HG03469 (cell line): ENCODE results near the gene NEK8.
"Not testable (repeated sequence)": the region's sequence is repeated elsewhere in the genome, so short reads cannot be mapped to it uniquely, and the experiment has no call there.

ENCODE experiments used
- ATAC-seq: cut with Tn5 transposase; IDR thresholded peaks from one replicate; pipeline ENCODE4 v1.9.1; 2021; ENCODE audit warnings: mild to moderate bottlenecking, moderate library complexity, moderate number of reproducible peaks; ENCODE audit not compliant: unreplicated experiment

Gene NEK8

DNA sequence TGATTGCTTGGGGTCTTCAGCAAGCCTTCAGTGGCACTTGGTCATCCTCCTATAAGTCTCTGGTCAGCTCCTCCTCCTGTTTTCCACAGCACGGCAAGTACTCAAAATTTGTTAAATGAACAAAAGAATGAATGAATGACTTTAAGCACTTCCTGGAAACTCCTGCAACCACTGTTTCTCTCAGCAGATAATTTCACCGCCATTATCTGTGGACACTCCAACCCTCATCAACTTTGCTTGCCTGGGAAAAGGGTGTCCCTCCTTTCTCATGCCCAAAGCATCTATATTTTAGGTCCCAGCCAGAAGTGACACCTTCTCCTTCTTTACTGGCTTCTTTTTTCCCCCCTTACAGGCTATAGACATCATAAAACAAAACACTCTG lies 21.3 kb upstream of the NEK8 start:
- no peak for ATAC-seq

DNA sequence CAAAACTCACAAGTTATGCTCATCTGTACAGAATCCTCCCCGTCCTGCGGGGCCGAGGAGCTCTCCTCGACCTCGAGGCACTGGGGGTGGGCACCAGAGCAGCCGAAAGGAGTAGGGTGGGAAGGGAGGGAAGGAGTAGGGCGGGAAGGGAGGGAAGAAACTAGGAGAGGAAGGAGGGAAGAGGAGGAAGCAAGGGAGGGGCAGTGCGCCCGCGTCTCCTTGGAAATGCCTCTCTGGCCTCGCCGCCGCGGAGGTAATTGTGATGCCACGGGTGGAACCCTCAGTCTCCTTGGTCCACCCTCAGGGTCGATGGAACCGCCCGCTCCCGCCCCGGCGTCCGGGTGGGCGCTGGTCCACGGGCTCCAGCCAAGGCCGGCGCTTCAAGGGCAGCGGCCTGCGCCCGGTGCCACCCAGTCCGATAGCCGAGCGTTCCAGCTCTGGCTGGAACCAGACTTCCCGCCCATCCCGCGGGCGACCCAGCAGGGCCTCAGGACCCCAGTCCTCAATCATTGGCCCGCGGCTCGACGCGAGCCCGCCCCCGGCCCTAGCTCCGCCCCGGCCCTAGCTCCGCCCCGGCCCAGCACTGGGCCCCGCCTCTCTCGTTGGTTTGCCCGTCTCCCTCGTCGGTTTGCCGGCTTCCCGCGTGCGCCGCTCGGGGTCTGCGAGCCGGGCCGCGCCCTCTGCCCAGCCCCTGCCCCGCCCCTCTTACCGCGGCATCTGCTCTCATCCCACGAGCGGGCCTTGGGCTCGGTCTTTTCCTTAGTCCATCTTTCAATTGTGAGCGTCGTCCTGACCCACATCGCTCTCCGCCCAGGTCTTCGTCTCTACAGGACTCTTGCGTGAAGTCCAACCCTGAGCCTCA lies 17.5 kb upstream of the NEK8 start:
- ATAC-seq: peak; percentile 56

GRCh38 chr17:28711723-28712031 lies 16.9 kb upstream of the NEK8 start, which contains the start of gene PROCA1:
Gene PROCA1 (minus strand): TSS chr17:28711888. CDS start chr17:28711660, 228 bp downstream.
- ATAC-seq: no peak

- no peak for ATAC-seq
Observed at GRCh38 chr17:28712032-28712704, 16.4 kb upstream of the NEK8 start.

- ATAC-seq: no peak
Observed at GRCh38 chr17:28712705-28713415, 15.7 kb upstream of the NEK8 start.

GRCh38 chr17:28714281-28714680 lies 14.3 kb upstream of the NEK8 start:
- ATAC-seq: no peak

GRCh38 chr17:28715217-28715616 lies 13.4 kb upstream of the NEK8 start:
- ATAC-seq: no peak

DNA sequence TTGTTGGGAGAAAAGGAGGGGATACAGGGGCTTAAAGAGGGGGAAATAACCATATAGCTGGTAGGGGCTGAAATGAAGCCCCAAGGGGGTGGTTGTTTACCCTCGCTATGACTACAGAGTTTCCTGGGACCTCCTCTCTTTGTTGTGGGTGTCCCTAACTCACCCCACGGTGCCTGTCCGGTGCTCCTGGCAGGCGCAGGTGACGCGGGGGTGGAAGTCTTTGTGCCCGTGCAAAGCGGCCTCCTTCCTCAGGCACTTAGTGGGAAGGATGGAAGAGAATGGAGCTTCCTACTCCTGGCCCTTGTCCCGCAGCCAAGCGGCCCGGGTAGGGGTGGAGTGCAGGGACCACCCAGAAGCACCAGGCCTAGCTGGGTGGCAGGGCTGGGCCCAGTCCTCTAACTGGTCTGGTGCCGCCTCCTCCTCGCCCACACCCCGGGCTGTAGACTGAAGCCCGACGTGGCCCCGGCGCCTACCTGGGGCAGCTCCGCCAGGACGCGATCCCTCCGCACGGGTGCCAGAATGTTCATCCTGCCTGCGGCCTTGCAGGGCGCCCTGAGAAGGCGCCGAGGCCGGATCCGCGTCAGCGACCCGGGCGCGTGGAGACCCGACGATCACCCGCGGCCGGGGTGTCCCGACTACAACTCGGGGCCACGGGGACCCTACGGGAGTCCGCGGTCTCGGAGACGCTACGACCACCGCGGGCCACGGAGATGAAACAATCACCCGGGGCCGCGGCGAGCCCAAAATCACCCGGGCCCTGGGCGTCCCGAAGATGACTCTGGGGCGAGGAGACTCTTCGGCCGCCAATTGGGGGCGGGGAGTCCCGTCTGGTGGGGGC lies 11.6 kb upstream of the NEK8 start:
- no peak for ATAC-seq

GRCh38 chr17:28717578-28718332 lies 10.8 kb upstream of the NEK8 start, which contains the start of gene RAB34:
Gene RAB34 (minus strand): TSS chr17:28717868. CDS start chr17:28717266, 602 bp downstream.
- no peak for ATAC-seq

- no peak for ATAC-seq
Observed at GRCh38 chr17:28718333-28719020, 10.1 kb upstream of the NEK8 start.

- ATAC-seq: no peak
Observed at GRCh38 chr17:28719021-28719433, 9.6 kb upstream of the NEK8 start.

DNA sequence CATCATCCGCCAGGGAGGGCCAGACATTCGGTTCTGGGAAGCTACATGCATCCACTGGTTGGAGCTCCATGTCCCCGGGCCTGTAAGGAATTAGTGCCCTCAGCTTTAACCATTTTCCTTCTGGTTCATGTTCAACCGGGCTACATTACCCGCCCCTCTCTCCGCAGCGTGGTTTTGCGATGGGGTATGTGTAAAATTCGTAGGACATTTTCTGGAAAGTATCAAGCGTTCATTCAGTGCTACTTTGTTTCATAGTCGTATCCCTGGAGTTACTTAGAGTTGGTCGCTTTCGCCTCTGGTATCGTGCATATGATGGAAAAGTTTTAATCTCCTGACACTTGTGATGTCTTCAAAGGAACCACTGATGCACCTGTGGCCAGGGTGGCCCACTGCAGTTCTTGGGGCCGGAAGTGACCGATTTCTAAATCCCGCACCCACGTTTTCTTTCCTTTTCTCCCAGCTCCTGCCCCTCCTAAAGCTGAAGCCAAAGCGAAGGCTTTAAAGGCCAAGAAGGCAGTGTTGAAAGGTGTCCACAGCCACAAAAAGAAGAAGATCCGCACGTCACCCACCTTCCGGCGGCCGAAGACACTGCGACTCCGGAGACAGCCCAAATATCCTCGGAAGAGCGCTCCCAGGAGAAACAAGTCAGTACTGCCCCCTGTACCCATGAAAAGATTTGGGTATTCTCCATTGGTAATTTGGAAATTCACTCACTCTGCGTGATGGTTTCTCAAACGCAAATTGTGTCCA lies 8.2 kb upstream of the NEK8 start:
- ATAC-seq: no peak

DNA sequence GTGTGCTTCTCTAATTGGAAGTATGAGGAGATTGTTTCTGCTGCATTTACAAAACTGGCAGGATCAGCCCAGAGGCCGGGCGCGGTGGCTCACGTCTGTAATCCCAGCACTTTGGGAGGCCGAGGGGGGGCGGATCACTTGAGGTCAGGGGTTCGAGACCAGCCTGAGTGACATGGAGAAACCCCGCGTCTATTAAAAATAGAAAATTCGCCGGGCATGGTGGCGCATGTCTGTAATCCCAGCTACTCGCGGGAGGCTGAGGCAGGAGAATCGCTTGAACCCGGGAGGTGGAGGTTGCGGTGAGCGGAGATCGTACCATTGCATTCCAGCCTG lies 7.6 kb upstream of the NEK8 start:
- ATAC-seq: not testable (repeated sequence)

- no peak for ATAC-seq
Observed at GRCh38 chr17:28722417-28723158, 6.0 kb upstream of the NEK8 start.

GRCh38 chr17:28723159-28723835 lies 5.3 kb upstream of the NEK8 start:
- ATAC-seq: no peak

DNA sequence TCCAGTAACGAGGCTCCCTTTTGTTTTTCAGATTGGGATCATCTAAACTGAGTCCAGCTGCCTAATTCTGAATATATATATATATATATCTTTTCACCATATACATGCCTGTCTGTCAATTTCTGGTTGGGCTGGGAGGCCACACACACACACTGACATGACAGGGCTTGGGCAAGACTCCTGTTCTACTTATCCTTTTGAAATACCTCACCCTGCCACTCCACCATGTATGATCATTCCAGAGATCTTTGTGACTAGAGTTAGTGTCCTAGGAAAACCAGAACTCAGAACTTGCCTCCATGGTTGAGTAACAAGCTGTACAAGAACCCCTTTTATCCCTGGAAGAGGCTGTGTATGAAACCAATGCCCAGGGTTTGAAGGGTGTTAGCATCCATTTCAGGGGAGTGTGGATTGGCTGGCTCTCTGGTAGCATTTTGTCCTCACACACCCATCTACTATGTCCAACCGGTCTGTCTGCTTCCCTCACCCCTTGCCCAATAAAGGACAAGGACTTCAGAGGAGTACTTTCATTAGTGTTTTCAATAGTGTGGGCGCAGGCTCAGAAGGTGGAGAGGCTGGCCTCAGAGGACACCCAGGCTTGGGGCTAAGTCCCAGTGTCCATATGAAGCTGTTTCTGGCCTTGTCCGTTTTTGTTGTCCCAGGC lies 4.6 kb upstream of the NEK8 start:
- ATAC-seq: not testable (repeated sequence)
